Endothelial cell of umbilical vein (primary cell): ENCODE data around the gene KYAT1.

Source experiments
- EZH2 ChIP-seq: IDR thresholded peaks from 2 replicates; pipeline ENCODE4 v1.6.1; 2012; ENCODE audit warnings: borderline replicate concordance, low read depth, mild to moderate bottlenecking, moderate library complexity, low read length, inconsistent platforms; ENCODE audit not compliant: severe bottlenecking
- GATA2 ChIP-seq: IDR thresholded peaks from 2 replicates; pipeline ENCODE4 v1.7.0; 2011; ENCODE audit warnings: low read depth, mild to moderate bottlenecking, moderate library complexity, mixed read lengths, low read length; ENCODE audit not compliant: insufficient read length, insufficient read depth
- JUN ChIP-seq: IDR thresholded peaks from 2 replicates; pipeline ENCODE4 v1.6.1; 2011; ENCODE audit warnings: borderline replicate concordance, low read depth; ENCODE audit not compliant: insufficient read length, insufficient read depth
- POLR2AphosphoS5 ChIP-seq: IDR thresholded peaks from 2 replicates; pipeline ENCODE4 v1.6.1; 2012; ENCODE audit warnings: low read depth, mild to moderate bottlenecking, control low read depth, low read length, moderate library complexity; ENCODE audit not compliant: insufficient read depth
- TF ChIP-seq, protein P1 (sequence below), 2 donors: IDR thresholded peaks; 1 replicate in 1 of 2; 2 replicates in 1 of 2; pipeline ENCODE4 v1.5.1; 2011; ENCODE audit warnings: low read length in 2 of 2, mild to moderate bottlenecking in 2 of 2, moderate library complexity in 2 of 2, control low read depth in 1 of 2, inconsistent platforms in 1 of 2, low read depth in 1 of 2; ENCODE audit not compliant: insufficient read depth in 1 of 2; ENCODE audit errors: extremely low read depth in 1 of 2
- TF ChIP-seq, protein P2 (sequence below): IDR thresholded peaks from 2 replicates; pipeline ENCODE4 v1.6.1; 2011; ENCODE audit not compliant: insufficient read depth, insufficient read length

DNA sequence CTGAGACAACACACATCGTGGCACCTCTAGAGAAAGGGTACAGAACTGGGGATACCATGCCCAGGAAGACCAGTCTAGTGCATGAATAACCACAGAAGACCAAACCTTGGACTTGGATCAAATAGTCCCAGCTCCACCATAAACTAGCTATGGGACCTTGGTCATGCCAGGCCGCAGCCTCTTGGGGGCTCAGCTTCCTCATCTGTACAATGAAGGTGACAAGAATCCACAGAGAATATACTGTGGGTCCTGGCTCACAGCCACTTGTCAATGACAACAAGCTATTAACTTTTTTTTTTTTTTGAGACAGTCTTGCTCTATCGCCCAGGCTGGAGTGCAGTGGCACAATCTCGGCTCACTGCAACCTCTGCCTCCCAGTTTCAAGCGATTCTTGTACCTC lies 3.9 kb downstream of the KYAT1 start:
- TF ChIP-seq, protein P1, sequence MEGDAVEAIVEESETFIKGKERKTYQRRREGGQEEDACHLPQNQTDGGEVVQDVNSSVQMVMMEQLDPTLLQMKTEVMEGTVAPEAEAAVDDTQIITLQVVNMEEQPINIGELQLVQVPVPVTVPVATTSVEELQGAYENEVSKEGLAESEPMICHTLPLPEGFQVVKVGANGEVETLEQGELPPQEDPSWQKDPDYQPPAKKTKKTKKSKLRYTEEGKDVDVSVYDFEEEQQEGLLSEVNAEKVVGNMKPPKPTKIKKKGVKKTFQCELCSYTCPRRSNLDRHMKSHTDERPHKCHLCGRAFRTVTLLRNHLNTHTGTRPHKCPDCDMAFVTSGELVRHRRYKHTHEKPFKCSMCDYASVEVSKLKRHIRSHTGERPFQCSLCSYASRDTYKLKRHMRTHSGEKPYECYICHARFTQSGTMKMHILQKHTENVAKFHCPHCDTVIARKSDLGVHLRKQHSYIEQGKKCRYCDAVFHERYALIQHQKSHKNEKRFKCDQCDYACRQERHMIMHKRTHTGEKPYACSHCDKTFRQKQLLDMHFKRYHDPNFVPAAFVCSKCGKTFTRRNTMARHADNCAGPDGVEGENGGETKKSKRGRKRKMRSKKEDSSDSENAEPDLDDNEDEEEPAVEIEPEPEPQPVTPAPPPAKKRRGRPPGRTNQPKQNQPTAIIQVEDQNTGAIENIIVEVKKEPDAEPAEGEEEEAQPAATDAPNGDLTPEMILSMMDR (IDR thresholded peaks at IDR 0.05; ENCODE audit: extremely low read depth in 1 of 2, insufficient read depth in 1 of 2, low read depth in 1 of 2, low read length in 2 of 2), result no peak
- TF ChIP-seq, protein P2, sequence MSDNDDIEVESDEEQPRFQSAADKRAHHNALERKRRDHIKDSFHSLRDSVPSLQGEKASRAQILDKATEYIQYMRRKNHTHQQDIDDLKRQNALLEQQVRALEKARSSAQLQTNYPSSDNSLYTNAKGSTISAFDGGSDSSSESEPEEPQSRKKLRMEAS, result no peak
- no peak for TF ChIP-seq POLR2AphosphoS5
- no peak for TF ChIP-seq EZH2
- TF ChIP-seq GATA2, result no peak
- TF ChIP-seq JUN, result no peak
